Measurements from ENCODE around the gene IGSF9. TPM values are rescaled to one million over a fixed set of nuclear protein-coding genes. Genes with fewer than 3 reads are reported as not detected.

IGSF9 gene
- total and polyA plus RNA-seq, 10 of the 15 experiments (the other 5 are each of a cell fraction or from before 2014, with no cell fraction given) = 0.04 to 0.07 TPM; not detected in 8

DNA sequence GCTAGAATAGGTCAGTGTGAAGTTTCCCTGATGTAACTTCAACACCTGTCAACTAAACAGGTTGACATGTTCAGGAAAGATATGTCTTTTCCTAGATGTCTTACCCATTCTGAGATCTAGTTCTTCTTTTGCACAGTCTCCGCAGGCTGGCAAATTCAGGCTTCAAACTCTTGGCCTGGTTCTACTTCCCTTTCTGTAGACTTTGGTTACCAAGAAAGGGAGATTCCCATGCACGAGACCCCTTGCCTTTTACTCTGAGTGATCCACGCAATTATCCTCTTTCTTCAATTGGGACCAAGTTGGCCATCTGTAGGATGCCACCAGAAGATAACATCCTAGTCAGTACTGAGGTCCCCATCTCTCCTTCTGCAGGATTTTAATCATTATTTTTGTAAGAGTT is 47.5 kb downstream of the IGSF9 start:
- RAD21 ChIA-PET (ENCODE audit: unreplicated experiment) = no interaction called here
- in situ Hi-C loops (cut with MboI) = no loop called here
- 0 out of 4 replicates have a peak, but pooled peaks cover 0 to 2% of the 10 kb centered on the region in 2 experiments for H3K27me3 ChIP-seq (replicated peaks in 1 of 2; ENCODE audit: control insufficient read depth in 2 of 2, insufficient read depth in 2 of 2, low read length in 1 of 2)
- no peak for FAIRE-seq
- BruUV-seq (replicated peaks) = no TSS peak
- H3K79me2 ChIP-seq (ENCODE audit: control insufficient read depth, insufficient read depth, low read length) = no peaks in the 10 kb centered on the region
- DNase-seq (ENCODE audit: low read depth, low spot score) = no peak
- 33% methylated on average over 3 of the region's 3 CpGs for WGBS (ENCODE audit: insufficient coverage, insufficient replicate concordance, low lambda C conversion rate, missing lambda C conversion rate)
- SMC1A ChIA-PET (ENCODE audit: uncharacterized antibody, unreplicated experiment) = interaction anchor here (1.6 kb wide), 1 partner anchor 37 kb away, joined by 3 read pairs; no protein-coding TSS in a partner anchor
- no peaks in the 10 kb centered on the region for H3K9me3 ChIP-seq (replicated peaks; ENCODE audit: control insufficient read depth, insufficient read depth, low read length)
- H3K4me3 ChIP-seq = no peak overlapping the region
- H3K4me2 ChIP-seq (ENCODE audit: control insufficient read depth, insufficient read depth) = no peak overlapping the region
- TF ChIP-seq CHD2 (IDR thresholded peaks at IDR 0.05; ENCODE audit: borderline replicate concordance, low read depth, low read length) (no peak), BHLHE40 (IDR thresholded peaks at IDR 0.05; ENCODE audit: borderline replicate concordance in 1 of 2, low read depth in 2 of 2, low read length in 1 of 2) (peak in 1 of 2 experiments; percentile 65; a peak in 1 of 4 replicates)
- no peak overlapping the region for H2AFZ ChIP-seq (ENCODE audit: control insufficient read depth, low read depth, low read length)
- no peaks in the 10 kb centered on the region for H4K20me1 ChIP-seq (ENCODE audit: control insufficient read depth, insufficient read depth)
- POLR2A ChIA-PET = no interaction called here
- peak; percentile 39; the same call in 2 of the 3 replicates for ATAC-seq
- CTCF ChIA-PET = interaction anchor here (0.8 to 14.8 kb wide), 2 partner anchors 98 to 110 kb away, joined by 3 to 476 read pairs; partner anchors contain the start of gene FCRL6
- H3K36me3 ChIP-seq (ENCODE audit: control insufficient read depth in 2 of 2, insufficient read depth in 2 of 2, low read length in 1 of 2) = no peaks in the 10 kb centered on the region
- H3K27ac ChIP-seq (ENCODE audit: control insufficient read depth, insufficient read depth) = no peak overlapping the region
- intact Hi-C loops (cut with micrococcal nuclease; ENCODE audit: unreplicated experiment) = no loop called here
- H3K4me1 ChIP-seq (ENCODE audit: control insufficient read depth, insufficient read depth, low read length) = no peaks in the 10 kb centered on the region
- H3K9ac ChIP-seq (ENCODE audit: control insufficient read depth, insufficient read depth, low read length) = no peak overlapping the region

DNA sequence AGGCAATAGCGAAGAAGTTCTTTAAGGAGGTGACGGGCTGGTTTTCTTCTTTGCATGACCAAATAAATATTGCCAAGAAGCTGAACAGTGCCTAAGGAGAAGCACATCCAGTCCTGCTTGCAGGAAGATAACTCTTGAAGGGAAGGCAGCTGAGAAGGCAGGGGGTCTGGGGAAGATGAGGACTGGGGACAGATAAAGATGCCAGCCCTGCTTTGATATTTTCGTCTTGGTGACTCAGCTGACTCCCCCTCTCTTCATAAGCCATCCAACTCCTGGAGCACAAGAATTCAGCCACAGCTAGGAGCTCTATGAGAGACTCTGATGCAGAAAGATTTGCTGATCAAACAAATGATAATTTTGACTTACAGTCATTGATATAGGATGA is 48.9 kb downstream of the IGSF9 start:
- 0 out of 4 replicates have a peak, but pooled peaks cover 0 to 2% of the 10 kb centered on the region in 2 experiments for H3K27me3 ChIP-seq (replicated peaks in 1 of 2; ENCODE audit: control insufficient read depth in 2 of 2, insufficient read depth in 2 of 2, low read length in 1 of 2)
- no peak overlapping the region for H2AFZ ChIP-seq (ENCODE audit: control insufficient read depth, low read depth, low read length)
- intact Hi-C loops (cut with micrococcal nuclease; ENCODE audit: unreplicated experiment) (no loop called here), in situ Hi-C loops (cut with MboI) (no loop called here)
- no peak for DNase-seq (ENCODE audit: low read depth, low spot score)
- H3K4me3 ChIP-seq = no peak overlapping the region
- H3K27ac ChIP-seq (ENCODE audit: control insufficient read depth, insufficient read depth) = no peak overlapping the region
- no peak for FAIRE-seq
- ChIA-PET CTCF (interaction anchor here (9.7 to 14.8 kb wide), 2 partner anchors 97 to 111 kb away, joined by 254 to 476 read pairs; partner anchors contain the start of gene FCRL6), RAD21 (ENCODE audit: unreplicated experiment) (no interaction called here), POLR2A (no interaction called here), SMC1A (ENCODE audit: uncharacterized antibody, unreplicated experiment) (interaction anchor here (0.9 to 1.6 kb wide), 4 partner anchors 29 to 111 kb away, joined by 3 to 4 read pairs (median 4); partner anchors contain the start of gene TAGLN2)
- H3K36me3 ChIP-seq (ENCODE audit: control insufficient read depth in 2 of 2, insufficient read depth in 2 of 2, low read length in 1 of 2) = no peaks in the 10 kb centered on the region
- no peaks in the 10 kb centered on the region for H4K20me1 ChIP-seq (ENCODE audit: control insufficient read depth, insufficient read depth)
- no peaks in the 10 kb centered on the region for H3K79me2 ChIP-seq (ENCODE audit: control insufficient read depth, insufficient read depth, low read length)
- H3K4me1 ChIP-seq (ENCODE audit: control insufficient read depth, insufficient read depth, low read length) = no peaks in the 10 kb centered on the region
- ATAC-seq = no peak
- WGBS (ENCODE audit: insufficient coverage, insufficient replicate concordance, low lambda C conversion rate, missing lambda C conversion rate) = 48% methylated on average over 3 of the region's 3 CpGs
- H3K9me3 ChIP-seq (replicated peaks; ENCODE audit: control insufficient read depth, insufficient read depth, low read length) = no peaks in the 10 kb centered on the region
- no TSS peak for BruUV-seq (replicated peaks)
- H3K9ac ChIP-seq (ENCODE audit: control insufficient read depth, insufficient read depth, low read length) = no peak overlapping the region
- no peak overlapping the region for H3K4me2 ChIP-seq (ENCODE audit: control insufficient read depth, insufficient read depth)
- TF ChIP-seq CREM (IDR thresholded peaks at IDR 0.05; ENCODE audit: low read depth) = no peak
- no peak for TF ChIP-seq PAX8 (IDR thresholded peaks at IDR 0.05)
- TF ChIP-seq JUNB (IDR thresholded peaks at IDR 0.05) = no peak
- TF ChIP-seq RFX5 (IDR thresholded peaks at IDR 0.05; ENCODE audit: low read depth, low read length) = no peak
- TF ChIP-seq E2F4 (IDR thresholded peaks at IDR 0.05; ENCODE audit: low read depth, low read length) = no peak
- no peak for TF ChIP-seq IKZF2 (IDR thresholded peaks at IDR 0.05)
- no peak for TF ChIP-seq EGR1 (IDR thresholded peaks at IDR 0.05; ENCODE audit: borderline replicate concordance in 1 of 2, low read depth in 2 of 2, low read length in 2 of 2)
- TF ChIP-seq NRF1 (conservative IDR thresholded peaks at IDR 0.05; ENCODE audit: low read depth, low read length) = no peak
- no peak for TF ChIP-seq FOS (IDR thresholded peaks at IDR 0.05; ENCODE audit: borderline replicate concordance, extremely low read depth, insufficient read length)
- TF ChIP-seq ZNF622 (IDR thresholded peaks at IDR 0.05) = no peak
- no peak for TF ChIP-seq NR2F1 (conservative IDR thresholded peaks at IDR 0.05)
- TF ChIP-seq PAX5 (IDR thresholded peaks at IDR 0.05; ENCODE audit: borderline replicate concordance, low read depth, low read length) = no peak
- TF ChIP-seq ZBED1 (IDR thresholded peaks at IDR 0.05; ENCODE audit: borderline replicate concordance) = no peak
- no peak for TF ChIP-seq KAT2A (conservative IDR thresholded peaks at IDR 0.05; ENCODE audit: control insufficient read depth, low read depth, low read length)
- TF ChIP-seq ZNF24 (IDR thresholded peaks at IDR 0.05) = no peak
